ENCODE measurements around the gene IL2RG. TPM values are rescaled to one million over a fixed set of nuclear protein-coding genes. Genes with fewer than 3 reads are reported as not detected.

The IL2RG gene
- total RNA-seq, 4 donors from 2014 or later: 3.0 to 42.9 (median 3.3) TPM; not detected in 1

- H3K4me3 ChIP-seq: no peak overlapping the region
- no peaks in the 10 kb centered on the region for H3K27me3 ChIP-seq
- intact Hi-C loops (cut with DNase I; ENCODE audit: low total_unique reads): loop anchor here (2.0 kb wide), 1 partner anchor 39 kb away; no protein-coding TSS in a partner anchor
- no peaks in the 10 kb centered on the region for H3K9me3 ChIP-seq
- TF ChIP-seq POLR2A (IDR thresholded peaks at IDR 0.05) (no peak), CTCF (IDR thresholded peaks at IDR 0.05) (no peak)
- no peaks in the 10 kb centered on the region for H3K36me3 ChIP-seq
- no peak overlapping the region for H3K27ac ChIP-seq
- no peaks in the 10 kb centered on the region for H3K4me1 ChIP-seq
- no peak for DNase-seq
Measured at GRCh38 chrX:71105628-71106027, 5.7 kb downstream of the IL2RG start.

- Histone ChIP-seq H3K27me3 (no peaks in the 10 kb centered on the region), H3K4me1 (no peaks in the 10 kb centered on the region), H3K36me3 (no peaks in the 10 kb centered on the region), H3K27ac (peak overlapping the region; percentile 27), H3K9me3 (no peaks in the 10 kb centered on the region), H3K4me3 (no peak overlapping the region)
- no peak for DNase-seq
- TF ChIP-seq POLR2A (IDR thresholded peaks at IDR 0.05) (no peak), CTCF (IDR thresholded peaks at IDR 0.05) (no peak)
- intact Hi-C loops (cut with DNase I; ENCODE audit: low total_unique reads): no loop called here
Measured at GRCh38 chrX:71103110-71103983, 8.0 kb downstream of the IL2RG start.

GRCh38 chrX:71102292-71102691 lies 9.1 kb downstream of the IL2RG start:
- Histone ChIP-seq H3K4me1 (no peaks in the 10 kb centered on the region), H3K9me3 (no peaks in the 10 kb centered on the region), H3K36me3 (no peaks in the 10 kb centered on the region), H3K4me3 (no peak overlapping the region), H3K27ac (no peak overlapping the region), H3K27me3 (no peaks in the 10 kb centered on the region)
- intact Hi-C loops (cut with DNase I; ENCODE audit: low total_unique reads): no loop called here
- DNase-seq: no peak
- TF ChIP-seq CTCF (IDR thresholded peaks at IDR 0.05) (no peak), POLR2A (IDR thresholded peaks at IDR 0.05) (no peak)

GRCh38 chrX:71100581-71101505 lies 10.5 kb downstream of the IL2RG start:
- H3K36me3 ChIP-seq: no peaks in the 10 kb centered on the region
- TF ChIP-seq POLR2A (IDR thresholded peaks at IDR 0.05) (no peak), CTCF (IDR thresholded peaks at IDR 0.05) (no peak)
- no peak for DNase-seq
- intact Hi-C loops (cut with DNase I; ENCODE audit: low total_unique reads): no loop called here
- no peaks in the 10 kb centered on the region for H3K27me3 ChIP-seq
- no peaks in the 10 kb centered on the region for H3K4me1 ChIP-seq
- H3K4me3 ChIP-seq: no peak overlapping the region
- H3K27ac ChIP-seq: no peak overlapping the region
- no peaks in the 10 kb centered on the region for H3K9me3 ChIP-seq
